A673 (cell line): ENCODE measurements around the gene GALNT18. TPM values are rescaled to one million over a fixed set of nuclear protein-coding genes. Genes with fewer than 3 reads are reported as not detected.

ENCODE experiments used
- BruUV-seq: library from RNA; stranded (reverse); fragments of 400-500 nt; replicated peaks from 2 replicates; lab custom pipeline; 2021; lab: Mats Ljungman, UMichigan
- CTCF ChIA-PET: fragments of 300-600 bp; sonication (Branson Sonifier 250); formaldehyde crosslinking; loops from one replicate; lab custom pipeline; 2022; ENCODE audit warnings: antibody characterized with exemption; lab: Charles Lee
- POLR2A ChIA-PET: fragments of 300-600 bp; sonication (Branson Sonifier 250); formaldehyde crosslinking; loops from one replicate; lab custom pipeline; 2022; ENCODE audit warnings: antibody characterized with exemption; ENCODE audit not compliant: low non-redundant PET; lab: Charles Lee
- DNase-seq: peaks from one replicate; pipeline ENCODE4 v3.0.0-alpha.2; 2015; ENCODE audit warnings: low spot score
- H3K27ac ChIP-seq: fragments of 200-600 bp; sonication (generic); 2 replicates; pipeline ENCODE4 v1.5.1; 2016; ENCODE audit warnings: mixed run types, low read depth, mild to moderate bottlenecking, mixed read lengths, antibody characterized with exemption, low read length; ENCODE audit not compliant: poor library complexity, severe bottlenecking
- H3K27me3 ChIP-seq: fragments of 200-600 bp; sonication (generic); replicated peaks from 2 replicates; pipeline ENCODE4 v1.6.1; 2017; ENCODE audit warnings: mixed run types, low read depth, mild to moderate bottlenecking, mixed read lengths, antibody characterized with exemption, low read length; ENCODE audit not compliant: insufficient read depth, poor library complexity
- H3K36me3 ChIP-seq: fragments of 200-600 bp; sonication (generic); 2 replicates; pipeline ENCODE4 v1.6.1; 2016; ENCODE audit warnings: mixed run types, mild to moderate bottlenecking, mixed read lengths, antibody characterized with exemption, low read length; ENCODE audit not compliant: insufficient read depth, poor library complexity, severe bottlenecking
- H3K4me1 ChIP-seq: fragments of 200-600 bp; sonication (generic); 2 replicates; pipeline ENCODE4 v1.6.1; 2017; ENCODE audit warnings: mixed run types, mild to moderate bottlenecking, mixed read lengths, antibody characterized with exemption, low read length; ENCODE audit not compliant: insufficient read depth, poor library complexity, severe bottlenecking
- H3K4me3 ChIP-seq: fragments of 200-600 bp; sonication (generic); 2 replicates; pipeline ENCODE4 v1.5.1; 2016; ENCODE audit warnings: low read depth, mixed run types, mild to moderate bottlenecking, mixed read lengths, low read length; ENCODE audit not compliant: poor library complexity, severe bottlenecking
- H3K9me3 ChIP-seq: fragments of 200-600 bp; sonication (generic); 2 replicates; pipeline ENCODE4 v1.6.1; 2016; ENCODE audit warnings: mixed run types, low read depth, mild to moderate bottlenecking, mixed read lengths, antibody characterized with exemption, low read length; ENCODE audit not compliant: poor library complexity, severe bottlenecking
- EZH2 ChIP-seq: fragments of 200-600 bp; sonication (generic); IDR thresholded peaks from 2 replicates; pipeline ENCODE4 v1.6.1; 2017; ENCODE audit warnings: borderline replicate concordance, low read depth, mild to moderate bottlenecking, mixed read lengths, antibody characterized with exemption, low read length; ENCODE audit not compliant: poor library complexity, severe bottlenecking
- intact Hi-C: fragments of 100-400 bp; cut with micrococcal nuclease; formaldehyde crosslinking; loops from one replicate; pipeline ENCODE4 v1.10.0; 2022; ENCODE audit not compliant: unreplicated experiment
- total RNA-seq: library from RNA; stranded (reverse); gene quantifications from 2 replicates; pipeline ENCODE4 v1.2.3, GENCODE V29; 2021
- TF ChIP-seq, protein P1 (sequence below): fragments of 300-800, 200-600 bp; sonication (generic); conservative IDR thresholded peaks from 2 replicates; pipeline ENCODE4 v1.5.1; 2017; ENCODE audit warnings: low read depth, mild to moderate bottlenecking, antibody characterized with exemption, low read length, moderate library complexity, mixed read lengths

The GALNT18 gene
- total RNA-seq, 1 experiment from 2014 or later = 0.37 TPM

- CTCF ChIA-PET = no interaction called here
- H3K27me3 ChIP-seq = no peaks in the 10 kb centered on the region
- H3K27ac ChIP-seq = no peak overlapping the region
- no peak for TF ChIP-seq EZH2
- TF ChIP-seq, protein P1, sequence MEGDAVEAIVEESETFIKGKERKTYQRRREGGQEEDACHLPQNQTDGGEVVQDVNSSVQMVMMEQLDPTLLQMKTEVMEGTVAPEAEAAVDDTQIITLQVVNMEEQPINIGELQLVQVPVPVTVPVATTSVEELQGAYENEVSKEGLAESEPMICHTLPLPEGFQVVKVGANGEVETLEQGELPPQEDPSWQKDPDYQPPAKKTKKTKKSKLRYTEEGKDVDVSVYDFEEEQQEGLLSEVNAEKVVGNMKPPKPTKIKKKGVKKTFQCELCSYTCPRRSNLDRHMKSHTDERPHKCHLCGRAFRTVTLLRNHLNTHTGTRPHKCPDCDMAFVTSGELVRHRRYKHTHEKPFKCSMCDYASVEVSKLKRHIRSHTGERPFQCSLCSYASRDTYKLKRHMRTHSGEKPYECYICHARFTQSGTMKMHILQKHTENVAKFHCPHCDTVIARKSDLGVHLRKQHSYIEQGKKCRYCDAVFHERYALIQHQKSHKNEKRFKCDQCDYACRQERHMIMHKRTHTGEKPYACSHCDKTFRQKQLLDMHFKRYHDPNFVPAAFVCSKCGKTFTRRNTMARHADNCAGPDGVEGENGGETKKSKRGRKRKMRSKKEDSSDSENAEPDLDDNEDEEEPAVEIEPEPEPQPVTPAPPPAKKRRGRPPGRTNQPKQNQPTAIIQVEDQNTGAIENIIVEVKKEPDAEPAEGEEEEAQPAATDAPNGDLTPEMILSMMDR = no peak
- no peak overlapping the region for H3K4me3 ChIP-seq
- DNase-seq = no peak
- BruUV-seq = no TSS peak
- intact Hi-C loops = no loop called here
- H3K36me3 ChIP-seq = no peaks in the 10 kb centered on the region
- H3K9me3 ChIP-seq = no peaks in the 10 kb centered on the region
- no peaks in the 10 kb centered on the region for H3K4me1 ChIP-seq
- POLR2A ChIA-PET = no interaction called here
These were observed 100.4 kb downstream of the GALNT18 start for GRCh38 chr11:11521306-11522002.

DNA sequence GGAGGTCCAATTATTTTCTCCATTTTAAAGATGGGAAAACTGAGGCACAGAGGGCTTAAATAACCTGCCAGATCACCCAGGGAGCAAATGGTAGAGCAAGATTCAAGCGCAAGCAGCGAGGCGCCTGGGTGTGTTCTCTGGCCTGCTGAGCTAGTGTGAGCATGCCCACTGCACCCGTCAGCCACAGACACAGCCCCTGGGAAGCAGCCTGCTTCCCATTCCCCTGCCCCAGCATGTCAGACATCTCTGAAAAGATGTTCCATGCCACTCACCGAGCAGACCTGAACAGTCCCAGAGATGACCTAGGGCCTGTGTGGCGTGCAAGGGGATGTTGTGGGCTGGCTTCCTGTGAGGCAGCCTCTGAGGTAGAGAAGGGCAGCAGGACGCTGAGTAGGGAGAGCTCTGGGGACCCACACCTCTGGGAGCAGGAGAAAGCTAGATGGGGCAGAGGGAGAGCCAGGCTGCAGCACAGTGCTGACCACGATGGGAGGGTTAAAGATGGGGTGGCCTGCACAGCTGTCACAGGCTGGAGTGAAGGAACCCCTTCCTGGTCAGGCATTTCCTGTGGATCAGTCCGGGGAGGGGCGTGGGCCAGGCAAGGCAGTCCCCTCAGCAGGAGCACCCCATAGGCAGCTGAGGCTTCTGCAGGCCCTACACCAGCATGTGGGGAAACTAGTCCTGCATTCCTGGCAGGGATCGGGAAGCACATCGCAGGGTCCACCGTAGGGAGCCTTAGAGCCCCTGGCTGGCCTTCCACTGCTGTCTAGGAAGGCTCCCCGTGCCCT lies 101.4 kb downstream of the GALNT18 start:
- ChIA-PET CTCF (no interaction called here), POLR2A (no interaction called here)
- Histone ChIP-seq H3K27me3 (no peaks in the 10 kb centered on the region), H3K4me1 (no peaks in the 10 kb centered on the region), H3K9me3 (no peaks in the 10 kb centered on the region), H3K36me3 (no peaks in the 10 kb centered on the region), H3K4me3 (no peak overlapping the region), H3K27ac (no peak overlapping the region)
- no peak for DNase-seq
- intact Hi-C loops = no loop called here
- TF ChIP-seq, protein P1 = no peak
- TF ChIP-seq EZH2 = no peak
- no TSS peak for BruUV-seq

DNA sequence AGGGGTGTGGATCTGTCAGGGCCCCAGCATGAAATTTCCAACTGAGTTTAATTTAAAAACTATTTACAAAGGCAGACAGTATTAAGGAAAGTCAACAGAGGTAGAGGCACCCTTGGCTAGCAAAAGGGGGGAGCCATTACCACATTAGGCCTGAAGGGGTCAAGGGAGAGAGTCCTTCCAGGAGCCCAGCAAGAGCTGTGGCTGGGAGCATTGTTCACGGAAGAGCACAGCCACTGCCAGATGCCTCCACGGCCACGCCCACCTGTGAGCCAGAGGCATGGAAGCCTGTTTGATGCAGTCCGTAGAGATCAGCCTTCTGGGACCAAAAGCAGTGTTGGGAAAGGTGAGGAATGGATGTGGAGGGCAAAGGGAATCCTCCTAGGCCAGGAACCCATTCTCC lies 102.6 kb downstream of the GALNT18 start:
- Histone ChIP-seq H3K27me3 (no peaks in the 10 kb centered on the region), H3K9me3 (no peaks in the 10 kb centered on the region), H3K4me1 (no peaks in the 10 kb centered on the region), H3K36me3 (no peaks in the 10 kb centered on the region), H3K4me3 (no peak overlapping the region), H3K27ac (no peak overlapping the region)
- CTCF ChIA-PET = no interaction called here
- no TSS peak for BruUV-seq
- no peak for TF ChIP-seq EZH2
- TF ChIP-seq, protein P1 = no peak
- DNase-seq = no peak
- intact Hi-C loops = no loop called here
- POLR2A ChIA-PET = no interaction called here
